T47D (cell line): ENCODE measurements around the gene PIERCE2.

Experiments
- DNase-seq, 2 experiments: peaks; one replicate each; pipeline versions ENCODE4 v3.0.0 to v3.0.0-alpha.2; 2011 to 2012; ENCODE audit warnings: low read depth in 1 of 2, low spot score in 1 of 2
- JUND ChIP-seq: IDR thresholded peaks from 2 replicates; pipeline ENCODE4 v1.6.1; 2012; ENCODE audit warnings: low read depth
- in situ Hi-C: cut with HindIII; loops from 2 replicates; pipeline ENCODE4 v1.10.0; 2016; ENCODE audit warnings: low sequenced_read_pairs, low pct_unique_long_range_greater_than_20kb

PIERCE2 gene

DNA sequence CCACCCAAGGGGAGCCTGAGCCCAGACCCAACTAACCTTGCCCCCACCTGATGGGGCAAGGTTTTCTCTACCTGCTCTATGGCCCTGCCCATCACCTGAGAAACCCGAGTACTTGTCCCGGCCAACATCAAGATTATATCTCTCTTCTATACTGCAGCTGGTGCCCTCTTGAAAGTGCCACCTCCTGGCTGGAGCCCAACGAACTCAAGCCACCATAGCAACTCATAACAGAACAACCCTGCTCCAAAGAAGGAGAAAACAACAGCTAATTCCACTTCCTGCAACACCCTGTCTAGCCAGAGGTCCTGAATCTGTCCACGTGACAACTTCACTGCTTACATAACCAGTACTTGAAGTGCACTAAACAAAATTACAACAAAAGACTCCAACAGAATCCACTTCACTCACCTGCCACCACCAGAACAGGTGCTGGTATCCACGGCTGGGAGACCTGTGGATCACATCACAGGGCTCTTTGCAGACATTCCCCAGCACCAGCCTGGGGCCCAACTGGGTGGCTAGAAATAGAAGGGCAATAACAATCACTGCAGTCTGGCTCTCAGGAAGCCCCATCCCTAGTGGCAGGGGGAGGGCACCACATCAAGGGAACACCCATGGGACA, 49.2 kb downstream of the PIERCE2 start:
- no peak for TF ChIP-seq JUND
- DNase-seq: peak in 1 of 2 experiments; percentile 11
- in situ Hi-C loops: no loop called here

DNA sequence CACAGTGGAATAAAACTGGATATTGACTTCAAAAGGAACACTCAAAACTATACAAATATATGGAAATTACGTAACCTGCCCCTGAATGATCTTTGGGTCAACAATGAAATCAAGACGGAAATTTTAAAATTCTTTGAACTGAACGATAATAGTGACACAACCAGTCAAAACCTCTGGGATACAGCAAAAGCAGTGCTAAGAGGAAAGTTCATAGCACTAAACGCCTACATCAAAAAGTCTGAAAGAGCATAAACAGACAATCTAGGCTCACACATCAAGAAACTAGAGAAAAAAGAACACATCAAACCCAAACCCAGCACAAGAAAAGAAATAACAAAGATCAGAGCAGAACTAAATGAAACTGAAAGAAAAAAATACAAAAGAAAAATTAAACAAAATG, 53.2 kb downstream of the PIERCE2 start:
- no peak for DNase-seq
- no peak for TF ChIP-seq JUND
- in situ Hi-C loops: no loop called here

DNA sequence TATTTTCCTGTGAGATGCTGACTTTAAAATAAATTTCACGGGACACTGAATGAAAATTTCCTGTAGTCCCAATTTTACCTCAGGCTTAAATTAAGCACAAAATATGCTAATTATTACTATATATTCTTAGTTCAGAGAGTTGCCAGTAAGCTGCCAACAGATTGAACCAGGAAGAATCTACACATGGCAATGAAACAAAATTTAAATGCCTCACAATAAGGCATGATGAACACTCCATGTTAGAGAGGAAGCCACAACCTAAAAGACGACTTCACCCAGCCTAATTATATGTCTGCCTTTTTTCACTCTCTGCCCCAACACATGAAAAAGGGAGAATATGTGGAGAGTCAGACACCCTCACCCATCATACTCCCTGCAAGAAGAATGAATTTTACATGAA, 60.0 kb downstream of the PIERCE2 start:
- no peak for TF ChIP-seq JUND
- in situ Hi-C loops: no loop called here
- no peak for DNase-seq
